Stimulated activated CD4-positive, alpha-beta T cell treated with anti-CD3 and anti-CD28 coated beads, Interleukin-1b, Interleukin-23, amount 100 ng/mL, for 1 hour (primary cell): ENCODE measurements around the gene ARAP3.

Experiments
- DNase-seq, 2 donors: peaks; one replicate each; pipeline ENCODE4 v3.0.0-alpha.2; 2020; ENCODE audit warnings: low read depth in 2 of 2

Gene ARAP3

DNA sequence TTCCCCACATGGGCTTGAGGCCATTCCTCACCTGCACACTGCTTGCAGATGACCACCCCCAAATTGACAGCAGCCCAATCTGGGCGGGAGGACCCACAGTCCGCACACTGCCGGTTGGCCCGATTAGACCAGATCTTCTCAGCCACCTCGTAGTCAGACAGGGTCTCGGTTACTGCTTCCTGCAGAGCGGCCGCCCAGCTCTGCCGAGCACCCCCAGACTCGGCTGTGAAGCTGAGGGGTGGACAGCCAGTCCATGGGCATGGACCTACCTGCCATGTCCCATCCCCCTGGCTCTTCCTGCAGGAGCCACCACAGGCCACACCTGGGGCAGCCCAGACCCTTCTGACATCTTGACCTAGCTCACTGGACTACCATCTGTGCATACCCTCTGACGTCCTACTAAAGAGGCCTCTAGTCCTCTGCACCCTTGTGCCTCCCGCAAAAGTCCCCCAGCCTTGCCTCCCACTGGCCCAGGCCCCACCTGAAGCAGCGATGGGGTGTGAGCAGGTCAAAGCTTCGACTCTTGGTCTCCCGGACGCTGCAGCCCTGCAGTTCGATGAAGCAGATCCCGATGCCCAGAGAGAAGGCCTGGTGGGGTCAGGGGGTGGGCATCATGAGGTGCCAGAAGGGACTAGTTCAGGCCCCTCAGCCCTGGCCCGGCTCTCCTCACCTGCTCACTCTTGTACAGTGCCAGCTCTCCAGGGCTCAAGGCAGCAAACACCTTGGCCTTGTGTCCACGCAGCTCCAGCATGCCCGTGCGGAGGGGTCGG lies 9.8 kb downstream of the ARAP3 start:
- DNase-seq, result no peak

DNA sequence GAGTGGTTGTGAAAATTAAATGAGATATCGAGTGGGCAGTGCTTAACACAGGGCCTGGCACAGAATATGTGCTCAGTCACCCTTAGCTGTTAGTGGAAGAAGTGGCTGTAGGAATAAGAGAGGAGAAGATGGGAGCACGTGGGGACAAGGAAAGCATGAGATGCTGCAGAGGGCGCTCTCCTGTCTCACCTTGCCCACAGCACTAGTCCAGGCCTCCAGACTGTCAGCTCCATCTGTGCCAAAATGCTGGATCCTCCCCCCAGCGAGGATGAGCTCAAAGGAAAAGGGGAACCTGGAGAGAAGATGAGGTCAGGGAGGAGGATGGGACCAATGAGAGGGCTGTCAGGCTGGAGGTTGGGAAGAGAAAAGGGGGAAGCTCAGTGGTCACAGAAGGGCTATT lies 12.5 kb downstream of the ARAP3 start:
- DNase-seq, result no peak

GRCh38 chr5:141668601-141669265 lies 13.3 kb downstream of the ARAP3 start:
- DNase-seq, result no peak

DNA sequence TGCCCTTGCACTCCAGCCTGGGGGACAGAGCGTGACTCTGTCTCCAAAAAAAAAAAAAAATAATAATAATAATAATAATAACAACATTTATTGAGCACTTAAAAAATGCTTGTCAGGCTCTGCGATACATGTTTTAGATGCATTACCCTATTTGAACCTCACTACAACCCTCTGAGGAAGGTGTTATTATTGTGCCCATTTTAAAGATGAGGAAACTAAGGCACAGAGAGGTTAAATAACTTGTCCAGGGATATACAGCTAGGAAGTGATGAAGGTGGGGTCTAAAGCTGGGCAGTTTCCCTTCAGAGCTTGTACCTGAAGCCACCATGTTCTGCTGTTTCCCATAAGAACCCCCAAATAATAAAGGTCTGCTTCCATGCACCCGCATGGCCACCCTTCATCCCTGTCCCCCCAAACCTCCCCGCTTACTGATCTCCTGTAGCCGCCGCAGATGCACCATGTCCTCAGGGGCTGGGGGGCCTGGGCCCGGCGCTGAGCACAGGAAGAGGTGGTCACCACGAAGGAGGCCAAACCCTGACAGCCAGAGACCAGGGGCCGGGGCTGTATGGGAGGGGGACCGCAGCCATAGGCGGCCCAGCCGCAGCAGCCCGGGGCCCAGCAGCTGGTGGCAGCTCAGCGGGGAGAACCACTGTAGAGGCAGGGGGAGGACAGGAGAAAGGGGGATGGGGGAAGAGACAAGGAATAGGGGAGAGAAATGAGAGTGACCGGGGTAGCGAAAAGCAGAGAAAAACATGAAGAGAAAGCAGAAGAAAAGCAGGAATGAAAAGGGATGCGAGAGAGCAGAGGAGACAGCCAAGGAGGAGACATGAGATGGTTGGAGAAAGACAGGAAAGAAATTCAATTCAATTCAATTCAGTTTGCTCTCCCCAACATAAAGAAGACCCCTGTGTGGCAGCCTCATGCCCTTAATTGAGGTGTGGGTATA lies 15.8 kb downstream of the ARAP3 start:
- DNase-seq, result no peak

- DNase-seq, result peak; percentile 37 to 64
These were observed 17.1 kb downstream of the ARAP3 start for GRCh38 chr5:141664733-141665461.

DNA sequence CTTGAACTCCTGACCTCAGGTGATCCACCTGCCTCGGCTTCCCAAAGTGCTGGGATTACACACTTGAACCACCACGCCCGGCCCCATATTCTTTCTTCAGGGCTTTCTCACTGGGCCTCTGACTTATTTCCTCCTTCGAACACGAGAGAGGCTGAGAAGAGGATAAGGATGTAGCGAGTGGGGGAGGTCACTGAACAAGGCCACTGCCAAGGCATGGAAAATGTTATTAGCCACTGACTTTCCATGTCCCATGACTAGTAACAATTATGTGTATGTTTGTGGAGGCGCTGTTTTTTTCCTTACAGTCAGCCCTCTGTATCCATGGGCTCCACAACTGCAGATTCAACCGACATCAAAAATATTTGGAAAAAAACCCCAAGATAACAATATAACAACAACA lies 18.5 kb downstream of the ARAP3 start:
- DNase-seq, result no peak

DNA sequence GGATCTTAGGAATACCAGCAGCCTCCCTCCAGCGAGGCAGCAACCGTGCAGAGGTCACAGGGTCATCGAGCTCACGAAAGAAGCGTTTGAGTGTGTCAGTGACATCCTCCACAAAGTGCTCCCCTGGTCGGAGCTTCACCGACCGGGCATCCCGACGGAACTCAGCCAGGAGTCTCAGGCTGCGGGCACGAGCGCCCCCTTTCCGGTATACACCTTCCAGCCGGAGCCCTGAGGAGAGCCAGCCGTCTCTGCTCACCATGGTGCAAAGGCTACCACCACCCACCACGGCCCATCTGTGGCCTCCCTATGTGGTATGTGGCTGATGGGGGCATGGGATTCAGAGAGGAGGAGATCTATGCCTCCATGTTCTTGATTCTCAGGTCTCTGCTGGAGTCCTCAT lies 20.0 kb downstream of the ARAP3 start:
- DNase-seq, result no peak

GRCh38 chr5:141657937-141658545 lies 24.0 kb downstream of the ARAP3 start:
- DNase-seq, result no peak

- no peak for DNase-seq
These were observed 24.6 kb downstream of the ARAP3 start for GRCh38 chr5:141657404-141657803.

DNA sequence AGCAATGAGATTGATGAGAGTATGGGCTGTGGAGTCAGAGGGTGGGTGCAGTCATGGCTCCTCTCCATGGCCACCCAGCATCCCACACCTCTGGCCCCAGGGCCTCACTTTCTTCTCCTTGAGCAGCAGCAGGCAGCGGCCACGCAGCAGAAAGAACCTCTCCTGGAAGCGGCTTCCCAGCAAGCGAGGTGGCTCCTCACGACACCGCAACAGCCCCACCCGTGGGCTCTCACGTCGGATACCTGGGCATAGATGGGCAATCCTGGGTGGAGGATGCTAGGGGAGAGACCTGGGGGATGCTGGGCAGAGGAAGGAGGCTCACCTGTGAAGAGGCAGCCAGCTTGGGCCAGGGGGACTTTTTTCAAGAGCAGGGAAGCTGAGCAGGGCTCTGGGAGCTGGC lies 25.6 kb downstream of the ARAP3 start:
- DNase-seq, result no peak

DNA sequence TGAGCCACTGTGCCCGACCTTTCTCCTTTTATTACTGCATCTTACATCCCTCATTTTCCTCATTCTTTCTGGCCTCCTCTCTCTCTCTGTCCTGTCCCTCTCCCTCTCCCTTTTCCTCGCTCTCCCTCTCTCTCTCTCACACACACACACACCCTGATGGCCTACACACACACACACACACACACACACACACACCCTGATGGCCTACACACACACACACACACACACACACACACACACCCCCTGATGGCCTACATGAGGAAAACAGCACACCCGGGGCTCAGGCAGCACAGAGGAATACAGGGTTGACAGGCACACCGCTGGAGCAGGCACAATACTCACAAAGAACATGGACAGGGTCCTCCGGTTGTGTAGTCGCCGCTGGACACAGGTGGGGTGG lies 27.0 kb downstream of the ARAP3 start:
- no peak for DNase-seq

GRCh38 chr5:141654298-141654697 lies 27.7 kb downstream of the ARAP3 start:
- DNase-seq, result no peak

DNA sequence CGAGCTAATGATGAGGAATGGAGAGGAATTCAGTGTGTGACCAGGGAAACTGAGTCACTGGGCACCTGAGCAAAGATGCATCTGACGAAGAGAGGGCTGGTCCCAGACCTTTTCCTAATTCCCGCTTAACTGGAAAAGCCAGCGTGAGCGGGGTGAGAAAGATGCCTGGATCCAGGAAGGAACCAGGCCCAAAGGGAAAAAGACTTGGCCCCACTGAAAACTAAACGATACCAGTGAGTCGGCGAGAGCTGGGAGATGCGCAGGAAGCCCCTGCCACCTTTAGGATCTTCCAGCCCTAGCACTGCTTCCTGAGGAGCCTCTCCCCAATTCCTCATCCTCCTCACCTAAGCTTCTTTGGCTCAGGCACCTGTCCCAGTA lies 30.3 kb downstream of the ARAP3 start:
- no peak for DNase-seq

- peak; percentile 62 for DNase-seq
These were observed 30.9 kb downstream of the ARAP3 start, which contains the start of gene FCHSD1 for GRCh38 chr5:141650851-141651727. Gene FCHSD1, minus strand, starts transcription at chr5:141651418. Its CDS starts 50 bp downstream, at chr5:141651368.

GRCh38 chr5:141649972-141650371 lies 32.1 kb downstream of the ARAP3 start:
- DNase-seq, result no peak

- no peak for DNase-seq
These were observed 32.9 kb downstream of the ARAP3 start for GRCh38 chr5:141649056-141649688.

GRCh38 chr5:141647851-141648250 lies 34.2 kb downstream of the ARAP3 start:
- DNase-seq, result no peak

DNA sequence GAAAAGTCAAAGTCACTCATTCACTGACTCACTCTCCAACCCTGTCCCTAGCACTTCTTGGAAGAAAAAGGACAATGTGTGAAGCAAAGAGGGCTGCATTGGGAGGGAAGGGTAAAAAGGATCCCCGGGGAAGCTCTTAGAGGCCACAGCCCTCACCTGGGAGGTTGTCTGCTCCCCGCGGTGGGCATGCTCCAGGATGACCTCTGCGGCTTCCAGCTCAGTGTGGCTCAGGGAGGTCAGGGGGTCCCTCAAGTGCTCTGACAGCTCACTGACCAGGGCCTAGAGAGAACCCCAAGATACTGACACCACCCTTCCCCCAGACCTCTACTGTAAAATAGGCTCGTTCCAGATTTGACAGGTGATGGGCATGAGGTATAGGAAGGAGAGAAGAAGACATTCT lies 34.8 kb downstream of the ARAP3 start:
- DNase-seq, result no peak

DNA sequence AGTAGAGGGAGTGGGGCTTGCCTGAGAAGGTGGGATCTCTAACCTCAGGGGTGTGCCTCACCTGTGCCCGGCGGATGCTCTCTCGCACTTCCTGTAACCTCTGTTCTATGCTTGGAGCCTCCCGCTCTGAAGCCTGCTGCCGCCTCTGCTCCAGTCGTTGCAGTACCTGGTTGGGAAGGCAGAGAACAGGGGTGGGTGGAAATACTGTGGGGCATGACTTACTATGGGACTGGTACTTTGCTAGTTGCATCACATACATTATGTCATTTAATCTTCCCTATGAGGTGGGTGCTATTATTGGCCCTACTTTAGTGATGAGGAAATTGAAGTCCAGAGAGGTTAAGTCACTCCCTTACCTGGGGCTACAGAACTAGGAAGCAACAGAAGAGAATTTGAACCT lies 36.0 kb downstream of the ARAP3 start:
- DNase-seq, result no peak
